Activated T-cell treated with anti-CD3 and anti-CD28 coated beads, Interleukin-2, amount 50 U/mL, for 72 hours (primary cell): ENCODE results near the gene ZNF343. TPM values are rescaled to one million over a fixed set of nuclear protein-coding genes. Genes with fewer than 3 reads are reported as not detected.
A peak's percentile ranks its signal among the peaks of the same experiment; 100 is the strongest.

ENCODE experiments used
- ATAC-seq, 2 donors: fragments of 150-1000 bp; cut with Tn5 transposase; replicated peaks in 1 of 2; 2 replicates each; pipeline ENCODE4 v1.10.0; 2021; ENCODE audit warnings: moderate library complexity in 2 of 2, mild to moderate bottlenecking in 1 of 2
- DNase-seq, 2 donors: peaks; one replicate each; pipeline ENCODE4 v3.0.0; 2021 to 2022; ENCODE audit warnings: mixed read lengths in 1 of 2
- H3K27ac Mint-ChIP-seq: one replicate; pipeline ENCODE4 v1.8.0; 2022; ENCODE audit warnings: mild to moderate bottlenecking, moderate library complexity, mixed read lengths
- H3K27me3 Mint-ChIP-seq: one replicate; pipeline ENCODE4 v1.8.0; 2022; ENCODE audit warnings: low read depth, mixed read lengths
- H3K36me3 Mint-ChIP-seq, 2 donors: one replicate each; pipeline ENCODE4 v1.8.0; 2022; ENCODE audit warnings: mixed read lengths in 2 of 2, mild to moderate bottlenecking in 1 of 2; ENCODE audit not compliant: insufficient read depth in 2 of 2
- H3K4me1 Mint-ChIP-seq: one replicate; pipeline ENCODE4 v1.8.0; 2022; ENCODE audit warnings: low read depth, mixed read lengths
- H3K4me3 Mint-ChIP-seq, 2 donors: one replicate each; pipeline ENCODE4 v1.8.0; 2022; ENCODE audit warnings: mild to moderate bottlenecking in 2 of 2, mixed read lengths in 2 of 2, moderate library complexity in 2 of 2
- H3K9me3 Mint-ChIP-seq, 2 donors: one replicate each; pipeline ENCODE4 v1.8.0; 2022; ENCODE audit warnings: mixed read lengths in 2 of 2
- total RNA-seq, 2 donors: library from RNA; stranded (reverse); gene quantifications; one replicate each; pipeline ENCODE4 v1.2.3, GENCODE V29; 2022

The ZNF343 gene
- 10 to 100 TPM; 12.4 to 16.4 TPM for total RNA-seq

DNA sequence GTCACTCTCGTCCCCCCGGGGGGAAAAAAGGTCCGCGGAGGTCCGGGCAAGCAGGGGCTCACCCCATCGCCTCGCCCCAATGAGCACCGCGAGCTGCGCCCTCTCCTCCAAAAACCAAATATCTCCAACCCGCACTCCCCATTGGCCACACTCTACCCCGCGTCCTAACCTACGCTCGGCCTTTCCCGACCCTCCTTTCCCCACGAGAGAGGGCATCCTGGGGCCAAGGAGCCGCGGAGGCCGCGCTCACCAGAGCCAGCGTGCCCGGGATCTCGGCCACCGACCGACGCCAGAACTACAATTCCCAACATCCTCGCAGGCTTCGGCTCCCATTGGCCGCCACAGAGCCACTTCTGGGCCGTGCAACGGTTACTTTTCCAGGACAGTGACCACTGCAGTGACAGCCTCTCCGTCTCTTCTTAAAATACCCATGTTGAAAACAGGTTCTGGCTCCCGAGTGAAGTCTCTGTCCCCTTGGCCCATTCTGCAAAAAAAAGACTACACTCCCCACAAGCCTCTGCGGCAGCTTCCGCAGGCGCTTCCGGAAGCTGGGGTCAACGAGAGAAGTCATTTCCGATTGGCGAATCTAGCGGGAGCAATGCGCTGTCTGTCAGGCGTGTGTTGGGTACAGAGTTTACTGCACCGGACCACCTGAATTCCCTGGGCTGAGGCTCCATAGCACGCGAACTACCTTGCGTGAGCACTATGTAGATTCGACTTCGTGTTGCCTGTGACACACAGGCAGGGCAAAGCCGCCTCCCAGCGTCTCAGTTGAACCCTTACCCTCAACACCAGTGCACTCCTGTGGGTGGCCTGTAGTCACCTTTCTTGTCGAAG lies at the start of gene ZNF343:
Gene ZNF343 (minus strand): TSS at position 285 of the 837 bp plus-strand sequence. CDS start 15,020 bp downstream, outside the sequence.
- peak within 1 kb of the TSS; percentile 99 for H3K27ac Mint-ChIP-seq
- H3K9me3 Mint-ChIP-seq = no peaks in the 10 kb centered on the region
- peak; percentile 97 for ATAC-seq
- peaks cover 3 to 7% of the 10 kb centered on the region in 2 donors for H3K36me3 Mint-ChIP-seq
- DNase-seq = peak; percentile 80 to 84
- H3K4me3 Mint-ChIP-seq = peak within 1 kb of the TSS; percentile 97 to 100
- H3K27me3 Mint-ChIP-seq = peaks cover 12% of the 10 kb centered on the region
- H3K4me1 Mint-ChIP-seq = peaks cover 16% of the 10 kb centered on the region

DNA sequence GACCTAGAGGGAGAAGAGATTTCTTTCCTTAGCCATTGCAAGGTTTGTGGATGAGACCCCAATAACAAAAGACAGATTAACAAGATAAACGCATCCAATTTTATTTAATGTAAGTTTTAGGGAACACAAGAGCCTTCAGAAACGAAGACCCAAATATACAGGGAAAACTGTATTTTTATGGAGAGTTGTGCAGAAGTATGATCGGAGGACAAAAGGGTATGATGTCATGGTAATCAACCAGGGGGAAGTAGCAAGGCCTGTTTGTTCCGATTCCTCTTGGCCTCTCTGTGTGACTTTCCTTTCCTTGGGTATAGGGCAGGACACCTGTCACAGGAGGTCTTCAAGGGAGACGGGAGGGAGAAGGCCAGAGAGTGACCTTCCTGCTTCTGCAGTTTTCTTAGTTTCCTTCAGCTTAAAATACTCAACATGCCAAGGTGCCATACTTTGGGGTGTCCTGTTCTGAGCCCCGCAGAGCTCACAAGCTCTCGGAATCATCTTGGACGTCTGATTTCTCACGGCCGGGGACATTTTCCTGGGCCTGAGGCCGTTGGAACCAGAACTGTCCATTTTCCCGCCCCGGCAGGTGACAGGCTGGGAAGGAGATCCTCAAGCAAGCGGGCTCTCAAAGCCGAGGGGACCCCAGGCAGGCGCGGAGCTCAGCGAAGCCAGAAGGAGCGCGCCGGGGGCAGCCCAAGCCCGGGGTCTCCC lies 49.3 kb upstream of the ZNF343 start:
- Mint-ChIP-seq H3K4me1 (no peaks in the 10 kb centered on the region), H3K4me3 (peak overlapping the region; percentile 52 to 64), H3K27ac (no peak overlapping the region), H3K9me3 (no peaks in the 10 kb centered on the region), H3K36me3 (peaks cover 0 to 1% of the 10 kb centered on the region in 2 donors), H3K27me3 (peaks cover 46% of the 10 kb centered on the region)
- ATAC-seq (no peak), DNase-seq (no peak)

DNA sequence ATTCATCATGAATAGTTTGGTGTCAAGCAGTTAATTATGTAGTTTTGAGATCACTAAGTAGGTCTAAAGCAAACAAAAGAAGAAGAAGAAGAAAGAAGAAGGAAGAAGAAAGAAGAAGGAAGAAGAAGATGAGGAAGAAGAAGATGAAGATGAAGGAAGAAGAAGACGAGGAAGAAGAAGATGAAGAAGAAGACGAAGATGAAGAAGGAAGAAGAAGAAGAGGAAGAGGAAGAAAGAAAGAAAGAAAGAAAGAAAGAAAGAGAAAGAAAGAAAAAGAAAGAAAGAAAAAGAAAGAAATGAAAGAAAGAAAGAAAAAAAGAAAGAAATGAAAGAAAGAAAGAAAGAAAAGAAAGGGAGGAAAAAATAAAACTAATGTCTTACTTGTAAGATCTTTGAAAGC lies 36.9 kb upstream of the ZNF343 start:
- Mint-ChIP-seq H3K9me3 (no peaks in the 10 kb centered on the region), H3K27ac (no peak overlapping the region), H3K27me3 (peaks cover 12% of the 10 kb centered on the region), H3K4me3 (no peak overlapping the region), H3K36me3 (no peaks in the 10 kb centered on the region), H3K4me1 (no peaks in the 10 kb centered on the region)
- ATAC-seq (no peak), DNase-seq (no peak)

DNA sequence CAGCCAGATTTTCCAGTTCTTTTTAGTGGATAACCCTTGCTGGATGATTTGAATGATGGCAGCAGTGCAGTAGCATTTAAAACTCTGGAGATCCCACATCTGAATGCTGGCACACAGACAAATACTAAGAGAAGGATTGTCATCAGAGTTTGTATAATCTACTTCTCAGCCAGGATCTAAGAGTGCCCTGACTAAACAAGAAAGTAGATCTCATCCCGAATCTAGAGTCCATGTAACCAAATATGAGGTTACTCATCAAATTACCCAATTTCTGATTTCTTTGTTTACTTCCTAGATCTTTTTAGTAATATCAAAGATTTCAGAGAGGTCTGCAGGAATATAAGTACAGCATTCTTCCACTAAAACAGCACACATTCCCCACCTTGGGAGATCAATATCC lies 35.5 kb upstream of the ZNF343 start:
- Mint-ChIP-seq H3K27ac (no peak overlapping the region), H3K4me1 (no peaks in the 10 kb centered on the region), H3K27me3 (peaks cover 18% of the 10 kb centered on the region), H3K36me3 (no peaks in the 10 kb centered on the region), H3K4me3 (no peak overlapping the region), H3K9me3 (no peaks in the 10 kb centered on the region)
- ATAC-seq (no peak), DNase-seq (no peak)

DNA sequence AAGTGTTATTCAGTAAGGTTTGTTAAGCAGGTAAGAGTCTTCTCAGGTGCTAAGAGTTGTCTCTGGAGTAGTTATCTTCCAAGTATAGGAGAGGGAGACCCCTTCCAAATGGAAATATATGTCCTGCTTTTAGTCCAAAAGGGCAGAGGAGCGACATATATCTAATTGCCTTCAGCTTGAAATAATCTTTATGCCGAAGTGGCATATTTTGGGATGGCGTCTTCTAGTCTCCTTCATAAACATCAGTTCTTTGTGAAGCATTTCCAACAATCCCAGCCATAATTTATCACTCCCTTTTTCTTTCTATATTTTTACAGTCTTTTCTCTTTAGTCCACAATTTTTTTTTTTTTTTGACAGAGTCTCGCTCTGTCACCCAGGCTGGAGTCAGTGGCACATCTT lies 33.6 kb upstream of the ZNF343 start:
- DNase-seq = no peak
- no peak for ATAC-seq
- Mint-ChIP-seq H3K9me3 (no peaks in the 10 kb centered on the region), H3K4me1 (no peaks in the 10 kb centered on the region), H3K4me3 (no peak overlapping the region), H3K27me3 (peaks cover 23% of the 10 kb centered on the region), H3K36me3 (no peaks in the 10 kb centered on the region), H3K27ac (no peak overlapping the region)

DNA sequence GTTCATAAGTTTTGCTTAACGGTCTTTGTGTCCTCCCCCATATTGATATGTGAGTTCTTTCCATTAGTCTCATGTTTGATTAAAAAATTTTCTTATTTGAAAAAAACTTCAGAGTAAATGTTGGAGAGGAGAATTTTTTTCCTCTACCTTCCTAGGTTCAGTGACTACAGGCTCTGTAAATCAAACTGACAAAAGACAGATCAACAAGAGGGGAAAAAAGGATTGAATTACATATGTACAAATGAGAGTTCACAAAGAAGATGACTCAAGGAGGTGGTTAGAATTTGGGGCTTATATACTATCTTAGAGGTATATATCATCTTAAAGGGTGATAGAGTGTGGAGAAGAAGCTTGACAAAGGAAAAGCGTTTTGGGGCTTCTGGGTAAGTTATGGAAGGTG lies 33.2 kb upstream of the ZNF343 start:
- Mint-ChIP-seq H3K27ac (no peak overlapping the region), H3K27me3 (peaks cover 23% of the 10 kb centered on the region)

DNA sequence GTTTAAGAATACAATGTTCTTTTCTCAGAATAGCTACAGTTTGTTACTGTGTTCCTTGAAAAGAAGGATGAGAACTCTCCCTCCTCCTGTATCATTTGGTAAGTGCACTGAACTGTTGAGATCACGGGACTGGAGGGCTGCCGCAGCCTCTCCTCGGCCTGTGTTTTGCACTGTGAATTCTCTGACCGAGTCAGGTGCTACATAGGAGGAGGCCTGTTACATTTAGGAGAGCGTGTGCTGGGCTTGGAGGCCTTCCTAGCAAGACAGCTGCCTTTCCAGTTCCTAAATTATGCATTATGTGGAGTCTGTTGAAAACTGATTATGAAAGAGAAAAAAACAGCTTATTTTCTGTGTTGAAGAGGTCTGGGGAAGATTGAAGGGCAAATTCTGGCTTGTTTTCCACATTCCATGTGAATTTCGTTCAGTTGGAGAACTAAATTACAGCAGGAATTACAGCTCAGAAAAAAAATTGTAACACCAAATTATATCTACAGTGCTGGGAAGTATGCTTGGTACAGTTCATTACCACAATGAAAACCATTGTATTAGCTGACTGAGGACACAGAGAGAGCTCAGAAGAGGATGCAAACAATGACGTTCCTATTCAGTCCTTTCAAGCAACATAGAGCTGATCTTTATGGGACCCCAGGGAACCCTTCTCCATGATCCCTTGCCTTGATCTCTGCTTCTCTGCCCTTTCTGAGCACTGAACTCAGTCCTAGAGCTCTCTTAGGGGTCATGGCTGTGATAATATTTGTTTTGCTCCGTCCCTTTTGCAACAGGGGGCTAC lies 30.4 kb upstream of the ZNF343 start:
- Mint-ChIP-seq H3K4me1 (no peaks in the 10 kb centered on the region), H3K4me3 (no peak overlapping the region), H3K36me3 (no peaks in the 10 kb centered on the region), H3K9me3 (no peaks in the 10 kb centered on the region), H3K27ac (no peak overlapping the region), H3K27me3 (peaks cover 17% of the 10 kb centered on the region)
- DNase-seq (no peak), ATAC-seq (no peak)

More for the DNA sequence above, 33.2 kb upstream of the ZNF343 start:
- Mint-ChIP-seq H3K4me3 (no peak overlapping the region), H3K36me3 (no peaks in the 10 kb centered on the region), H3K9me3 (no peaks in the 10 kb centered on the region), H3K4me1 (no peaks in the 10 kb centered on the region)
- ATAC-seq (no peak), DNase-seq (no peak)

DNA sequence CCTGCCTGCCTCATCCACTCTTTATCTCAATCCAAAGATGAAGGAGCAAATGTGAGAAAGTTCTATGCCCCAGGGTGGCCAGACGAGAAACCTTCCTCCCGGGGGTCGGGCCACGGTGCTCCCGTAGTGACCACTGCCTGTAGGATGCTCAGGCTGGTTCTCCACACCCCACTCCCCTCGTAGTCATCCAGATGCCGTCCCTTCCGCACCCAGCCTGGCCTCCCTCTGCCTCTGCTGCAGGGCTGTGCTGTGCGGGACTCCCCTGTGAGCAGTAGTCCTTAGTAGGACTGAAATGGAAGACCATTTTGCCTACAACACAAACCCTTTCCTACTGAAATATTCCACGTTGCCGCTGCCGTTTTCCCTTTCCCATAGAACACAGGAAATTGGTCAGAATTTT lies 29.6 kb upstream of the ZNF343 start:
- H3K9me3 Mint-ChIP-seq = no peaks in the 10 kb centered on the region
- H3K27ac Mint-ChIP-seq = no peak overlapping the region
- H3K36me3 Mint-ChIP-seq = no peaks in the 10 kb centered on the region
- DNase-seq (no peak), ATAC-seq (no peak)
- no peak overlapping the region for H3K4me3 Mint-ChIP-seq
- H3K4me1 Mint-ChIP-seq = no peaks in the 10 kb centered on the region
- peaks cover 17% of the 10 kb centered on the region for H3K27me3 Mint-ChIP-seq

DNA sequence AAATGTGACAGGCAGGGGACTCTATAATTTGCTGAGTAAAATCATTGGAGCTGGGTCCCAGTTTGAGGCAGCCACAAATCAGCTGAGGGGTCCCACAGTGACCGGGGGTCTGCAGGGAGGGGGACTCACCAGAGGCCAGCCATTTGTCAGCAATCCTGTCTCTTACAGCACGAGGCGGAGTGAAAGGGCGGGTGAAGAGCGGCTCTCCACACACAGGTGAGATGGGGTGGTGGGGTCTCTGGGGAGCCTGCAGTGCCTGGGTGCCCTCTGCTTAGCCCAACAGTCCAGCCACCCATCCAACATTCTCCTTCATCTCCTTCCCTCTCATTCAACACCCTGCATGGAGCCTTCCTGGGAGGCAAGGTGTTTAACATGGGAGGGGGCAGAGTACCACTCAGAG lies 28.4 kb upstream of the ZNF343 start:
- H3K27ac Mint-ChIP-seq = no peak overlapping the region
- no peak overlapping the region for H3K4me3 Mint-ChIP-seq
- DNase-seq (no peak), ATAC-seq (no peak)
- no peaks in the 10 kb centered on the region for H3K9me3 Mint-ChIP-seq
- H3K36me3 Mint-ChIP-seq = no peaks in the 10 kb centered on the region
- H3K4me1 Mint-ChIP-seq = no peaks in the 10 kb centered on the region
- peaks cover 17% of the 10 kb centered on the region for H3K27me3 Mint-ChIP-seq

DNA sequence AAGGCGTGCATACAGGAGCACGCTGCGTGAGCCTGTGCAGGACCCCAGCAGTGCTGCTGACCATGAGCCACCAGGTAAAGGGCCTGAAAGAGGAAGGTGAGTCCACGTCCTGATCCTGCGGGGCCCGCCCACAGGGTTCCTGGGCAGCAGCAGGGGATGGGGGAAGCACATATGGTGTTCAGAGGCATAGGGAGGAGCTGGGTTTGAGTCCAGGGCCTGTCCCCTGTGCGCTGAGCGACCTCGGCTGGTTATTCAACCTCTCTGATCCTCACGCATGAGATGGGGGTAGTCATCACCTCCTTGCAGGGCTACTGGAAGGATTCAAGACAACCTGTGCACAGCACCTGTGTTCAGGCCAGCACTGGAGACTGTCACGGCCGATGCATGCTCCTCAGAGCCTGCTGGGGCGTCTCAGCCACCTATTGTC lies 27.9 kb upstream of the ZNF343 start, which contains the start of gene TMC2:
Gene TMC2 (plus strand): TSS at position 14 of the 427 bp plus-strand sequence. CDS start 49 bp downstream, at position 63.
- Mint-ChIP-seq H3K4me1 (no peaks in the 10 kb centered on the region), H3K4me3 (no peak within 1 kb of the TSS), H3K27ac (no peak within 1 kb of the TSS), H3K9me3 (no peaks in the 10 kb centered on the region), H3K36me3 (no peaks in the 10 kb centered on the region), H3K27me3 (peaks cover 17% of the 10 kb centered on the region)
- no peak for DNase-seq
- ATAC-seq = no peak

DNA sequence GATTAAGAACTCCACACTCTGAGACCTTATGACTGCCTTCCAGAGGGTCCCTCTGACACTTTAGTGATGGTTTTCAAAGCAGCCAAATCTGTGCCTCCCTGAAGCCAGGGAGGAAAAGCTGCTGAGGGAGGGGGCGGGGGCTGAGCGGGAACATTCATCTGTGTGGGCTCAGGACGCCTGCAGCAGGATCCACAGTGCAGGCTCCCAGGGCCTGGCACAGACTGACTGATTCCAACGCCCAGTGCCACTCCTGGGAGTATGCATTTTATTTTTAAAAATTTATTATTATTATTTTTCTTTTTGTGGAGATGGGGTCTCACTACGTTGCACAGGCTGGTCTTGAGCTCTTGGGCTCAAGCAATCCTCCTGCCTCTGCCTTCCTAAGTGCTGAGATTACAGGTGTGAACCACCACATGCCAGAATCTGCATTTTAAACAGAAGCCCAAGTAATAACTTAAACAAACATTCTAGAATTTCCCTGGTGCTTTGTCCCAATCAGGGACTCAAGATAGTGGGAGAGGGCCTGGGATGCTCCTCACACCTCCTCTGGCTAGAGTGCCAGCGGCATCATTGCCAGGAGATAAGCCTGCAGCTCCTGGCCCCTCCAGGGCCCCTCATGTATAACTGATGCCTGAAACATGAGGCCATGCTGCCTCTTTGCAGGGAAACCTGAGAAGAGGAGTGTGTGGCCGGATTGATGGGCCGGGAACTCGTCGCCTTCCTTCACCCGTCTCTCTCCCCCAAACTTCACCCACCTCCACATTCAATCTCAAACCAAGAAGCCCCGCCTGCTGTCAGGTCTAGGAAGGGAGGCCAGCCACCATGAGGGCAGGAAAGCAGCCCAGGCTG lies 27.2 kb upstream of the ZNF343 start:
- H3K27ac Mint-ChIP-seq = no peak overlapping the region
- ATAC-seq (no peak), DNase-seq (no peak)
- H3K36me3 Mint-ChIP-seq = no peaks in the 10 kb centered on the region
- no peak overlapping the region for H3K4me3 Mint-ChIP-seq
- H3K27me3 Mint-ChIP-seq = peaks cover 14% of the 10 kb centered on the region
- H3K9me3 Mint-ChIP-seq = no peaks in the 10 kb centered on the region
- no peaks in the 10 kb centered on the region for H3K4me1 Mint-ChIP-seq

DNA sequence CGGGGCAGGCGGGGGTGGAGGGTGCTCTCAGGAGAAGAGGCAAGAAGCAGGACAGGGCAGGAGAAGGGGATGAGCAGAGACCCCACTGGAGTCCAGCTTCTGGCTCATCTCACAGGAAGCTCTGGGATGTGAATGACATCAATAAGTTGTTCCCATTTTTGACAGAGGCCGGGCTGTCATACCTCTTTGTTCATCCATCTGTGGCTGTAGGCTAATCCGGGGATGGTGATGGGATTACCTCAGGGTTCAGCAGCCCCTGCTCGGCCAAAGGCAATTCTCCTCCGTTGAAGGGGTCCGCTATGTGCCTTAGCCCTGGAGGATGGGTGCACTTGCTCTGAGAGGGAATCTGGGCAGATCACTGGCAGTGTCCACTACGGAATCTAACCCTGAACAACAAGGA lies 24.4 kb upstream of the ZNF343 start:
- Mint-ChIP-seq H3K27ac (no peak overlapping the region), H3K4me1 (peaks cover 10% of the 10 kb centered on the region), H3K9me3 (no peaks in the 10 kb centered on the region), H3K36me3 (no peaks in the 10 kb centered on the region), H3K27me3 (no peaks in the 10 kb centered on the region), H3K4me3 (no peak overlapping the region)
- DNase-seq (no peak), ATAC-seq (no peak)
